ENCODE measurements around the gene COL6A5. TPM values are rescaled to one million over a fixed set of nuclear protein-coding genes. Genes with fewer than 3 reads are reported as not detected.

Gene COL6A5
- total RNA-seq, 4 donors from 2014 or later, result not detected

GRCh38 chr3:130529486-130530215 lies 184.2 kb downstream of the COL6A5 start:
- TF ChIP-seq POLR2AphosphoS5 (IDR thresholded peaks at IDR 0.05), result no peak
- TF ChIP-seq EP300 (IDR thresholded peaks at IDR 0.05), result no peak
- TF ChIP-seq POLR2A (IDR thresholded peaks at IDR 0.05; ENCODE audit: low read depth), result no peak
- TF ChIP-seq CTCF (IDR thresholded peaks at IDR 0.05), result no peak
- intact Hi-C loops (cut with DNase I), result no loop called here
- Histone ChIP-seq H3K4me1 (no peaks in the 10 kb centered on the region), H3K4me3 (no peak overlapping the region), H3K27ac (replicated peaks in 1 of 4) (no peak overlapping the region), H3K27me3 (no peaks in the 10 kb centered on the region), H3K9me3 (no peaks in the 10 kb centered on the region), H3K36me3 (no peaks in the 10 kb centered on the region)
- 70% methylated on average over 5 of the region's 5 CpGs for WGBS
- no peak for DNase-seq (ENCODE audit: extremely low spot score)

GRCh38 chr3:130533247-130533646 lies 187.8 kb downstream of the COL6A5 start:
- Histone ChIP-seq H3K9me3 (no peaks in the 10 kb centered on the region), H3K4me1 (no peaks in the 10 kb centered on the region), H3K27ac (replicated peaks in 1 of 4) (no peak overlapping the region), H3K4me3 (no peak overlapping the region), H3K27me3 (no peaks in the 10 kb centered on the region), H3K36me3 (no peaks in the 10 kb centered on the region)
- 71% methylated on average over 2 of the region's 2 CpGs for WGBS
- intact Hi-C loops (cut with DNase I), result no loop called here
- DNase-seq (ENCODE audit: extremely low spot score), result no peak
- no peak for TF ChIP-seq POLR2A (IDR thresholded peaks at IDR 0.05; ENCODE audit: low read depth)

Other genes with a start within 250 kb of the COL6A5 start
- under 1 TPM; under 0.01 to 0.17 (median 0.12) TPM for gene COL6A6, start 171.5 kb downstream of the COL6A5 start, total RNA-seq

Measured in esophagus muscularis mucosa (tissue), 4 donors.